ENCODE results near the gene MYLK. TPM values are rescaled to one million over a fixed set of nuclear protein-coding genes. Genes with fewer than 3 reads are reported as not detected.

MYLK gene
- total and polyA plus RNA-seq, 9 donors: 50.2 to 645 (median 205) TPM

- WGBS, 3 donors: 86 to 93% (median 90%) methylated on average over 4 of the region's 4 CpGs
- TF ChIP-seq CTCF (IDR thresholded peaks at IDR 0.05) (no peak), POLR2A (IDR thresholded peaks at IDR 0.05) (no peak), EP300 (IDR thresholded peaks at IDR 0.05) (no peak)
- H3K4me1 ChIP-seq (ENCODE audit: insufficient read depth): no peaks in the 10 kb centered on the region
- DNase-seq: no peak
- intact Hi-C loops (cut with DNase I): no loop called here
- no peak overlapping the region for H3K4me3 ChIP-seq
- H3K27me3 ChIP-seq: no peaks in the 10 kb centered on the region
- no peaks in the 10 kb centered on the region for H3K9me3 ChIP-seq
- H3K36me3 ChIP-seq: no peaks in the 10 kb centered on the region
- H3K27ac ChIP-seq: no peak overlapping the region
Measured at GRCh38 chr3:123597561-123597960, 286.6 kb downstream of the MYLK start.

- intact Hi-C loops (cut with DNase I): no loop called here
- WGBS, 3 donors: 79 to 82% (median 81%) methylated on average over 5 of the region's 5 CpGs
- TF ChIP-seq EP300 (IDR thresholded peaks at IDR 0.05) (no peak), POLR2A (IDR thresholded peaks at IDR 0.05) (no peak), CTCF (IDR thresholded peaks at IDR 0.05) (no peak)
- H3K9me3 ChIP-seq: no peaks in the 10 kb centered on the region
- H3K4me1 ChIP-seq (ENCODE audit: insufficient read depth): no peaks in the 10 kb centered on the region
- no peaks in the 10 kb centered on the region for H3K36me3 ChIP-seq
- no peaks in the 10 kb centered on the region for H3K27me3 ChIP-seq
- H3K27ac ChIP-seq: no peak overlapping the region
- no peak overlapping the region for H3K4me3 ChIP-seq
- DNase-seq: no peak
Measured at GRCh38 chr3:123595396-123596180, 288.5 kb downstream of the MYLK start.

- Histone ChIP-seq H3K36me3 (no peaks in the 10 kb centered on the region), H3K9me3 (no peaks in the 10 kb centered on the region), H3K4me3 (no peak overlapping the region), H3K27ac (no peak overlapping the region), H3K4me1 (ENCODE audit: insufficient read depth) (no peaks in the 10 kb centered on the region), H3K27me3 (no peaks in the 10 kb centered on the region)
- TF ChIP-seq EP300 (IDR thresholded peaks at IDR 0.05) (no peak), POLR2A (IDR thresholded peaks at IDR 0.05) (no peak), CTCF (IDR thresholded peaks at IDR 0.05) (no peak)
- intact Hi-C loops (cut with DNase I): no loop called here
- DNase-seq: no peak
- 91 to 95% (median 92%) methylated on average over 3 of the region's 3 CpGs for WGBS, 3 donors
Measured at GRCh38 chr3:123593381-123593780, 290.8 kb downstream of the MYLK start.

- TF ChIP-seq POLR2A (IDR thresholded peaks at IDR 0.05): no peak
- no peak for TF ChIP-seq EP300 (IDR thresholded peaks at IDR 0.05)
- TF ChIP-seq CTCF (IDR thresholded peaks at IDR 0.05): no peak
- no peaks in the 10 kb centered on the region for H3K27me3 ChIP-seq
- no peak overlapping the region for H3K4me3 ChIP-seq
- no peaks in the 10 kb centered on the region for H3K9me3 ChIP-seq
- H3K36me3 ChIP-seq: no peaks in the 10 kb centered on the region
- DNase-seq: no peak
- H3K27ac ChIP-seq: no peak overlapping the region
- WGBS, 3 donors: 78 to 99% (median 98%) methylated on average over 3 of the region's 3 CpGs
- peaks cover 3% of the 10 kb centered on the region for H3K4me1 ChIP-seq (ENCODE audit: insufficient read depth)
- intact Hi-C loops (cut with DNase I): no loop called here
Measured at GRCh38 chr3:123590685-123591450, 293.3 kb downstream of the MYLK start.
